H1 (cell line): Measurements from ENCODE around the gene TRIM65. TPM values are rescaled to one million over a fixed set of nuclear protein-coding genes. Genes with fewer than 3 reads are reported as not detected.

Experiments
- ATF2 ChIP-seq: IDR thresholded peaks from 2 replicates; pipeline ENCODE4 v1.6.1; 2012; ENCODE audit warnings: low read length, inconsistent platforms
- EGR1 ChIP-seq: IDR thresholded peaks from 2 replicates; pipeline ENCODE4 v1.6.1; 2011; ENCODE audit warnings: low read depth, low read length, borderline replicate concordance
- polyA plus RNA-seq, 7 experiments: library from polyadenylated mRNA; depleted of rRNA in 3 of 7; stranded (reverse) in 5 of 7; unstranded in 2 of 7; fragments of >200 nt in 5 of 7; fragments of 200-250 nt in 2 of 7; gene quantifications; 1 replicate in 5 of 7; 2 replicates in 1 of 7; 4 replicates in 1 of 7; pipeline versions ENCODE4 v1.2.1 to v1.2.3, GENCODE V29; 2011 to 2013; ENCODE audit warnings: missing spikeins in 2 of 7, mixed read lengths in 2 of 7
- total RNA-seq: library from RNA; stranded (reverse); fragmentation: NEBNext Ultra II Directional; extraction: Animal tissue kit (Norgen Biotek cat#: 25700); gene quantifications from 2 replicates; pipeline ENCODE4 v1.2.1, GENCODE V29; 2021

TRIM65 gene
- total and polyA plus RNA-seq, 2 of the 8 experiments (the other 6 are each of a cell fraction or from before 2014, with no cell fraction given) = 21.2 to 48.6 TPM

GRCh38 chr17:75875940-75876189 lies 20.9 kb downstream of the TRIM65 start (continued):
- no peak for TF ChIP-seq ATF2
- TF ChIP-seq EGR1 = no peak
